Smooth muscle cell (in vitro differentiated cells): Measurements from ENCODE around the gene FAM131B. TPM values are rescaled to one million over a fixed set of nuclear protein-coding genes. Genes with fewer than 3 reads are reported as not detected.

ENCODE experiments used
- DNase-seq: peaks from one replicate; lab custom pipeline; 2025; ENCODE audit not compliant: unreplicated experiment; lab: John Stamatoyannopoulos, UW
- H2AFZ ChIP-seq: fragments of 200-600 bp; sonication (generic); 2 replicates; pipeline ENCODE4 v1.6.0; 2016; ENCODE audit warnings: antibody characterized with exemption, low read depth, mild to moderate bottlenecking
- H3F3A ChIP-seq: fragments of 200-600 bp; sonication (generic); 2 replicates; pipeline ENCODE4 v1.6.0; 2017; ENCODE audit warnings: antibody characterized with exemption, low read depth
- H3K27ac ChIP-seq: fragments of 200-600 bp; sonication (generic); 2 replicates; pipeline ENCODE4 v1.5.1; 2016; ENCODE audit warnings: low read depth, mild to moderate bottlenecking
- H3K27me3 ChIP-seq: fragments of 200-600 bp; sonication (generic); 2 replicates; pipeline ENCODE4 v1.6.1; 2016; ENCODE audit warnings: low read depth, mild to moderate bottlenecking
- H3K36me3 ChIP-seq: fragments of 200-600 bp; sonication (generic); 2 replicates; pipeline ENCODE4 v1.5.1; 2016; ENCODE audit warnings: low read depth
- H3K4me1 ChIP-seq: fragments of 200-600 bp; sonication (generic); 2 replicates; pipeline ENCODE4 v1.5.1; 2016; ENCODE audit warnings: low read depth
- H3K4me2 ChIP-seq: fragments of 200-600 bp; sonication (generic); 2 replicates; pipeline ENCODE4 v1.6.0; 2016; ENCODE audit warnings: mild to moderate bottlenecking
- H3K4me3 ChIP-seq: fragments of 200-600 bp; sonication (generic); 2 replicates; pipeline ENCODE4 v1.5.1; 2016; ENCODE audit warnings: mild to moderate bottlenecking
- H3K79me2 ChIP-seq: fragments of 200-600 bp; sonication (generic); 2 replicates; pipeline ENCODE4 v1.6.0; 2016; ENCODE audit warnings: low read depth, mild to moderate bottlenecking
- H3K9ac ChIP-seq: fragments of 200-600 bp; sonication (generic); 2 replicates; pipeline ENCODE4 v1.6.0; 2016; ENCODE audit warnings: low read depth
- H3K9me3 ChIP-seq: fragments of 200-600 bp; sonication (generic); replicated peaks from 2 replicates; pipeline ENCODE4 v1.5.1; 2016; ENCODE audit warnings: low read depth
- H4K20me1 ChIP-seq: fragments of 200-600 bp; sonication (generic); 2 replicates; pipeline ENCODE4 v1.6.0; 2016; ENCODE audit warnings: low read depth
- WGBS: methylation state at CpG from one replicate; pipeline ENCODE4 v1.1.7; 2016; ENCODE audit warnings: low lambda C conversion rate; 5-methylcytosine and 5-hydroxymethylcytosine counted together
- polyA plus RNA-seq: library from polyadenylated mRNA; unstranded; fragments of >200 nt; fragmentation: Nextera tagmentation; extraction: Ambion mirVana; gene quantifications from 2 replicates; pipeline ENCODE4 v1.2.1, GENCODE V29; 2016
- total RNA-seq: library from RNA; depleted of rRNA; stranded (reverse); fragments of >200 nt; gene quantifications from 2 replicates; pipeline ENCODE4 v1.2.3, GENCODE V29; 2014
- TF ChIP-seq, protein P1 (sequence below): fragments of 200-600 bp; sonication (generic); IDR thresholded peaks from 2 replicates; pipeline ENCODE4 v1.5.1; 2017; ENCODE audit warnings: borderline replicate concordance, mild to moderate bottlenecking, antibody characterized with exemption; ENCODE audit not compliant: insufficient read depth, poor library complexity, severe bottlenecking

The FAM131B gene
- total and polyA plus RNA-seq, 2 experiments from 2014 or later: 0.03 to 0.31 TPM

DNA sequence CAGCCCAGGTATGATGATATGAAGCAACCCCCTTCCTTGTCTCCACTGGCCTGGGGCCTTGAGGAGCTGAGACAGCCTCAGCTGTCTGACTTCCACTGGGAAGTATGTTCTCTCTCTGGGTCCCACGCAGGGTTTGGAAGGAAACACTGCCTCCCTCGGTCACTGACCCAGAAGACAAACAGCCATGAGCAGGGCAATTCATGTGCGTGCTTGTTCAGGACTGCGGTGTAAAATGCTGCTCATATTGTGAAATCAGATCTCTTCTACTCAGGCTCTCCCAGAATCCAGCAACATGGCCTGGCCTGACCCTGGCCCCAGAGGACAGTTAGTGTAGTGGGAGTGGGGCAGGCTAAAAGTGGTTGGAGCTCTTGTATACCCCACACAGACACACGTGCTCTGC is 43.9 kb downstream of the FAM131B start:
- H4K20me1 ChIP-seq: no peaks in the 10 kb centered on the region
- H3K27me3 ChIP-seq: no peaks in the 10 kb centered on the region
- no peak overlapping the region for H3K9ac ChIP-seq
- H3F3A ChIP-seq: no peaks in the 10 kb centered on the region
- DNase-seq: no peak
- no peaks in the 10 kb centered on the region for H3K4me1 ChIP-seq
- H3K9me3 ChIP-seq: no peaks in the 10 kb centered on the region
- H3K4me2 ChIP-seq: no peak overlapping the region
- no peaks in the 10 kb centered on the region for H3K79me2 ChIP-seq
- no peak overlapping the region for H2AFZ ChIP-seq
- TF ChIP-seq, protein P1, sequence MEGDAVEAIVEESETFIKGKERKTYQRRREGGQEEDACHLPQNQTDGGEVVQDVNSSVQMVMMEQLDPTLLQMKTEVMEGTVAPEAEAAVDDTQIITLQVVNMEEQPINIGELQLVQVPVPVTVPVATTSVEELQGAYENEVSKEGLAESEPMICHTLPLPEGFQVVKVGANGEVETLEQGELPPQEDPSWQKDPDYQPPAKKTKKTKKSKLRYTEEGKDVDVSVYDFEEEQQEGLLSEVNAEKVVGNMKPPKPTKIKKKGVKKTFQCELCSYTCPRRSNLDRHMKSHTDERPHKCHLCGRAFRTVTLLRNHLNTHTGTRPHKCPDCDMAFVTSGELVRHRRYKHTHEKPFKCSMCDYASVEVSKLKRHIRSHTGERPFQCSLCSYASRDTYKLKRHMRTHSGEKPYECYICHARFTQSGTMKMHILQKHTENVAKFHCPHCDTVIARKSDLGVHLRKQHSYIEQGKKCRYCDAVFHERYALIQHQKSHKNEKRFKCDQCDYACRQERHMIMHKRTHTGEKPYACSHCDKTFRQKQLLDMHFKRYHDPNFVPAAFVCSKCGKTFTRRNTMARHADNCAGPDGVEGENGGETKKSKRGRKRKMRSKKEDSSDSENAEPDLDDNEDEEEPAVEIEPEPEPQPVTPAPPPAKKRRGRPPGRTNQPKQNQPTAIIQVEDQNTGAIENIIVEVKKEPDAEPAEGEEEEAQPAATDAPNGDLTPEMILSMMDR: no peak
- H3K27ac ChIP-seq: no peak overlapping the region
- WGBS: 58% methylated on average over 5 of the region's 5 CpGs
- no peak overlapping the region for H3K4me3 ChIP-seq
- no peaks in the 10 kb centered on the region for H3K36me3 ChIP-seq

DNA sequence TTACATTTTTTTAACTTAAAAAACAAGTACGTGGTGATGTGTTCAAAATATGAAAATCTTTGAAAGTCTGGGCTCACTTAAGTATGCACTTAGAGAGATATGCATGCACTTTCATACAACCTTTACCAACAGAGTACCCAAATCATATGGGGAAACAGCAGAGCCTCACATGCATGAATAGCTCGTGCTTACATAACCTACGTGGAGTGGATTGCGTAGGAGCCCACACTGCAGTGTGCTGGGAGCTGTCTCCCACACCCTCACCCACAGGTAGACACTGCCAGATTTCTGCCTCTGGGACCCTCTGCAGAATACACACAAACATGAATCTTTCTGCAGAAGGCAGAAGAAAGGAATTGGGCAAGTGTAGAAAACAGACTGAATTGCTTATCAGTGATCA is 46.0 kb downstream of the FAM131B start:
- Histone ChIP-seq H3K4me3 (no peak overlapping the region), H3K79me2 (no peaks in the 10 kb centered on the region), H2AFZ (no peak overlapping the region), H3K27ac (no peak overlapping the region), H3F3A (no peaks in the 10 kb centered on the region), H3K4me2 (no peak overlapping the region), H3K4me1 (no peaks in the 10 kb centered on the region), H3K9ac (no peak overlapping the region), H3K36me3 (no peaks in the 10 kb centered on the region), H3K27me3 (no peaks in the 10 kb centered on the region), H3K9me3 (no peaks in the 10 kb centered on the region), H4K20me1 (no peaks in the 10 kb centered on the region)
- TF ChIP-seq, protein P1: no peak
- WGBS: 93% methylated on average over 4 of the region's 4 CpGs
- DNase-seq: no peak

DNA sequence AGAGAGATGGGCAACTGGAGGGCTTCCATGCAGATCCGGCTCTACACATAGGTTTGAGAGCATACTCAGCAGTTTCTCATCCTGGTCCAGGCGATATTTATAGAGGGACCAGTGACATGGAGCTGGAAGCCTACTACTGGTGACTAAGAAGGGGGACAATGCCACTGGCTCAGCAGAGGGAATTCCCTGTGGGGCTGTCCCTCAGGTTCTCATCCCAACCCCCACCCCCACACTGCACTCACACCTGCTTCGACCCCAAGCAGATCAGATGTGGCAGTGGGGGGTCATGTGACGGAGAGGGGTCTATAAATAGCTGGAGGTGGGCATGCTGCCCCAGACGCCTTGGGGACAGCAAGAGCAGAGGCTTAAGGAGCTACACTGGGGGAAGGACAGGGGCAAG is 46.7 kb downstream of the FAM131B start, which contains the start of gene CLCN1:
CLCN1 (plus strand) TSS at position 336 of the 400 bp plus-strand sequence. CDS start 102 bp downstream, outside the sequence.
- Histone ChIP-seq H3K27me3 (no peaks in the 10 kb centered on the region), H3K27ac (no peak within 1 kb of the TSS), H3K9ac (no peak within 1 kb of the TSS), H3K4me2 (no peak within 1 kb of the TSS), H3K4me1 (no peaks in the 10 kb centered on the region), H3K4me3 (no peak within 1 kb of the TSS), H4K20me1 (no peaks in the 10 kb centered on the region), H3F3A (no peaks in the 10 kb centered on the region), H2AFZ (no peak within 1 kb of the TSS), H3K79me2 (no peaks in the 10 kb centered on the region), H3K36me3 (no peaks in the 10 kb centered on the region), H3K9me3 (no peaks in the 10 kb centered on the region)
- DNase-seq: no peak
- TF ChIP-seq, protein P1: no peak
- WGBS: 81% methylated on average over 5 of the region's 5 CpGs

DNA sequence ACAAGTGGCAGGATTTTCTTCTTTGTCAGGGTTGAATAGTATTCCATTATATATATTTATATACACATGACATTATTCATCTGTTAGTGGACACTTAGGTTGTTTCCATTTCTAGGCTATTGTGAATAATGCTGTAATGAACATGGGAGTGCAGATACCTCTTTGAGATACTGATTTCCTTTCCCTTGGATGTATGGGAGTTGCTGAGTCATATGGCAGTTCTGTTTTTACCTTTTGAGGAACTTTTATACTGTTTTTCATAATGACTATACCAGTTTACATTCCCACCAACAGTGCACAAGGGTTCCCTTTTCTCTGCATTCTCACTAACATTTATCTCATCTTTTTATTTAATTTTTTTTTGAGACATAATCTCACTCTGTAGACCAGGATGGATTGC is 48.4 kb downstream of the FAM131B start:
- Histone ChIP-seq H4K20me1 (no peaks in the 10 kb centered on the region), H3K4me1 (no peaks in the 10 kb centered on the region), H3K36me3 (no peaks in the 10 kb centered on the region), H2AFZ (no peak overlapping the region), H3K27ac (no peak overlapping the region), H3K4me2 (no peak overlapping the region), H3K27me3 (no peaks in the 10 kb centered on the region), H3K79me2 (no peaks in the 10 kb centered on the region), H3K9ac (no peak overlapping the region), H3K9me3 (no peaks in the 10 kb centered on the region), H3K4me3 (no peak overlapping the region), H3F3A (no peaks in the 10 kb centered on the region)
- TF ChIP-seq, protein P1: no peak
- DNase-seq: no peak
